GM19099 (cell line): Measurements from ENCODE around the gene CORO1A.

Experiments used
- POLR2A ChIP-seq: IDR thresholded peaks from 3 replicates; pipeline ENCODE4 v1.6.1; 2011; ENCODE audit warnings: low read depth; ENCODE audit not compliant: insufficient read length; ENCODE audit errors: extremely low read depth

CORO1A gene

GRCh38 chr16:30183233-30184095, at the start of gene CORO1A:
Gene CORO1A (plus strand): TSS chr16:30183602. CDS start chr16:30185210, 1,608 bp downstream.
- peak; percentile 94 for TF ChIP-seq POLR2A

- TF ChIP-seq POLR2A: no peak
Observed at GRCh38 chr16:30136971-30137605, 46.3 kb upstream of the CORO1A start.

DNA sequence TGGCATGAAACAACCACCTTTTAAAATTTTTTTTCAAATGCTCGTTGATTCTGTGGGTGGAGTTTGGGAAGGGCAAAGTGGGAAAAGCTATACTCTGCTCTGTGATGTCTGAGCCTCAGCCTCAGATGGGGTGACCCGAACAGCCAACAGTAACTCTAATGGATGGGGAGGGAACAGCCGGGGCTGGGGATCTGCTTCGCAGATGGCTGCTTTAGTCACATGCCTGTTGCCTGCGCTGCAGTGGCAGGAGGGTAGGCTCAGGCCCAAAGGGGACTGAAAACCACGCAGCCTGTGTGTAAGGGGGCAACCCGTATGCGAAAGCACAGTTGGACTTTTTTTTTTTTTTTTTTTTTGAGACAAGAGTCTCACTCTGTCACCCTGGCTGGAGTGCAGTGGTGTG, 45.5 kb upstream of the CORO1A start:
- TF ChIP-seq POLR2A: no peak

DNA sequence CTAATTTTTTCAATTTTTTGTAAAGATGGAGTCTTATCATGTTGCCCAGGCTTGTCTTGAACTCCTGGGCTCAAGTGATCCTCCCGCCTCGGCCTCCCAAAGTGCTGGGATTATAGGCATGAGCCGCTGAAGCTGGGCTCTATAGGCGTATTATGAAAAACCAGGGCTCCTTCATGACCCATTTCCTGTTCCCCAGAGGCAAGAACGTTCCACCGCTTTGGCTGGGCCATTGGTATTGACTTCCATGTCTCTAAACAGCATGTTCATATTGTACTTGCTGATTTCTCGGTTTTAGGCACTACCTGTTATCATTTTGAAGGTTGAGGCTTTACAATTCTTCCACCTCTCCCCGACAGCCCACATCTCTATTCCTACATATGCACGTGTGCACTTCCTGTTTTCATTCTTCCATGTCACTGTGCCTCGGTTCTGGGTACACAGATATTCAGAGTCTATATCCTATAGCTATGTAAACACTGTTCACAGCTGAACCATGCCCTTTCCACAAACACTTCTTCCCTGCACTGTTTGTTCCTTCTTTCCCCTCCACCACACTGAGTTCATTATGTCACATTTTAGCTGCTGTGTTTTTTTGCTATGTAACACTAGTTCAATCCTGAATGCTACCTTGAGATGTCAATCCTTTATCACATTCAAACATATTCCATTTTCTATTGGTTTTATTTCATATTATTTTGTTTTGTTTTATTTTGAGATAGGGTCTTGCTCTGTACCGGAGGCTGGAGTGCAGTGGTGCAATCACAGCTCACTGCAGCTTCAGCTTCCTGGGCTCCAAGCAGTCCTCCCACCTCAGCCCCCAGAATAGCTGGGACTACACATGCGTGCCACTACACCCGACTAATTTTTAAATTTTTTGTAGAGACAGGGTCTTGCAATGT, 43.6 kb upstream of the CORO1A start:
- TF ChIP-seq POLR2A: no peak

- no peak for TF ChIP-seq POLR2A
Observed at GRCh38 chr16:30141750-30142149, 41.7 kb upstream of the CORO1A start.

- TF ChIP-seq POLR2A: no peak
Observed at GRCh38 chr16:30142672-30143346, 40.6 kb upstream of the CORO1A start.

DNA sequence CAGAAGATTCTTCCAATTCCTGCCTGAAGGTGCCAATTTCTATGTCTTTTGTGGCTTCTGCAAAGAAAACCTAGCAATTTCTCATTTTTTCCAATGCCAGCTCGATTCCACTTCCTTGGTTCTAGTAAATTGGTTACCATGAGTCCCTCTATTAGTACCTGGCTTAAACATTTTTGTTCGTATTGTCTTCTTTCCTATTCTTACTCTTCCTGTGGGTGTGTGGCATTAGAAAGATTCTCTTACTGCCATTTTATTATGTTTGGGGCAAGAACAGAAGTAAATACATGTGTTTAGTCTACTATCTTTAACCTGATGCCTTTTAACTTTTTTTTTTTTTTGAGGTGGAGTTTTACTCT, 40.1 kb upstream of the CORO1A start:
- TF ChIP-seq POLR2A: no peak

GRCh38 chr16:30144017-30144416, 39.4 kb upstream of the CORO1A start:
- no peak for TF ChIP-seq POLR2A

DNA sequence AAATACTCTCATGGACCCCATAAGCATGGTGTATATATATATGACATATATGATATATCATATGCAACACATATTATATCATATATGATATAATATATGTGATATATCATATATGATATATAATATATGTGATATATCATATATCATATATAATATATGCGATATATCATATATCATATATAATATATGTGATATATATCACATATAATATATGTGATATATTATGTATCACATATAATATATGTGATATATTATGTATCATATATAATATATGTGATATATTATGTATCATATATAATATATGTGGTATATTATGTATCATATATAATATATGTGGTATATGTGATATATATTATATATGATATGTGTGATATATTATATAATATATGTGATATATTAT, 38.5 kb upstream of the CORO1A start:
- TF ChIP-seq POLR2A: no peak

DNA sequence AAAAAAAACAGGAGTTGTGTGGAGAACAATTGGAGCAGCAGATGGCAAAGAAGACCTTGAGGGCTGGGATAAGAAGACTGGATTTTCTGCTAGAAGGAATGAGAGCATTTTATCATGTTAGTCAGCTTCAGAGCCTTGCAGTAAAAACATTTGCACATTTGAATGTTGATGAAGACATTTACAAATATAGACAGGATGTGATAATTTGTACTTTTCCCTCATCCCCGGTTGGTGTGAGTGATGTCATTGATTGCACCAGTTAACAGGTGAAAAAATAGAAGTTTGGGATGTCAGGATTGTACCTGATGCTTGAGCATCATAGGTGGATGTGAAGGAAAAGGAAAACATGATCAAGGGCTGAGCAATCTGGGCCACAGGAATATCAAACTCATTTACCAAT, 37.7 kb upstream of the CORO1A start:
- TF ChIP-seq POLR2A: no peak

DNA sequence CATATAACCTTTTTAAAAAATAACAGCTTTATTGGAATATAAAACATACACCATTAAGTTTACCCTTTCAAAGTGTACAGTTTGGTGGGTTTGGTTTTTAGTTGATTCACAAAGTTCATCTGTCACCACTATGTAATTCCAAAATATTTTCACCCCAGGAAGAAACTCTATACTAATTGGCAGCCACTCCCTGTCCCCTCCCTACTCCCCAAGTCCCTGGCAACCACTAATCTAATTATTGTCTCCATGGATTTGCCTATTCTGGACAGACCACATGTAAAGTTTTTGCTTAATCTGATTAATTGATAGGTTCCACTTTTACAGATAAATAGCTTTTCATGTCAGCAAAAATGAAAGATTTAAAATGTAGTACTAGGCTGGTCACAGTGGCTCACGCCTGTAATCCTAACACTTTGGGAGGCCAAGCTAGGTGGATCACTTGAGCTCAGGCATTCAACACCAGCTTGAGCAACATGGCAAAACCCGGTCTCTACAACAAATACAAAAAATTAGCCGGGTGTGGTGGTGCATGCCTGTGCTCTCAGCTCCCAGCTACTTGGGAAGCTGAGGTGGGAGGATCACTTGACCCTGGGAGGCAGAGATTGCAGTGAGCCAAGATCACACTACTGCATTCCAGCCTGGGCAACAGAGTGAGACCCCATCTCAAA, 35.4 kb upstream of the CORO1A start:
- TF ChIP-seq POLR2A: no peak

DNA sequence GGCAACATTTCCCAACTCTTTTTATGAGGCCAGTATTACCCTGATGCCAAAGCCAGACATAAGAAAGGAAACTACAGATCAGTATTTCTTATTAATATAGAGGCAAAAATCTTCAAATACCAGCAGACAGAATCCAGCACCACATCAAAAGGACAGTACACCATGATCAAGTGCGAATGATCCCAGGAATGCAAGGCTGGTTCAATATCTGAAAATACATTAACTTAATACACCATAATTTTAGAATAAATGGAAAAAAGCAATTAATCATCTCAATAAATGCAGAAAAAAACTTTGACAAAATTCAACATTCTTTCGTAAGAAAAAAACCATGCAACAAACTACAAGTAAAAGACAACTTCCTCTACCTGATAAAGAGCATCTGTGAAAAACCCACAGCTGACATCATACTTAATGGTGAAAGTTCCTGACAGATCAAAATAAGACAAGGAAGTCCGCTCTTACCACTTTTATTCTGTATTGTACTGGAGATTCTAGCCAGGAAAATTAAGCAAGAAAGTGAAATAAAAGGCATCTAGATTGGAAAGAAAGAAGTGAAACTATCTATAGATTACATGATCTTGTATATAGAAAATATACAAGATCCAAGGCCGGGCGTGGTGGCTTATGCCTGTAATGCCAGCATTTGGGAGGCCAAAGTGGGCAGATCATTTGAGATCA, 34.0 kb upstream of the CORO1A start:
- TF ChIP-seq POLR2A: no peak

DNA sequence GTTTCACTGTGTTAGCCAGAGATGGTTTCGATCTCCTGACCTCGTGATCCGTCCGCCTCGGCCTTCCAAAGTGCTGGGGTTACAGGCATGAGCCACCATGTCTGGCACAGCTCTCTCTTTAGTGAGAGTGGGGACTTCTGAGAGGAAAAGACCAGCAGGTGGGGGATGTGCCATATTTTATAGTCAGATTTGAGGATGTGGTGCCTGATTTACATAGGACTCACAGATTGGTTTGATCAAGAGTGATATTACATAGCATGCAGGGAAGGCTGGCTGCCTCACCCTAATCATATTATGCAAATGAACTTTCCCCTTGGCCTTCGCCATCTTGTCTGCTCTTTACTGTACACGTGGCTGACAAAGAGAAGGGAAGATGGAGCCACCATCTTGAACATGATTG, 32.3 kb upstream of the CORO1A start:
- TF ChIP-seq POLR2A: no peak

- TF ChIP-seq POLR2A: no peak
Observed at GRCh38 chr16:30152517-30152916, 30.9 kb upstream of the CORO1A start.
